B cell (primary cell): ENCODE data around the gene CCDC88C. TPM values are rescaled to one million over a fixed set of nuclear protein-coding genes. Genes with fewer than 3 reads are reported as not detected.

Experiments used
- ATAC-seq: fragments of 200-7000 bp; cut with Tn5 transposase; one replicate; pipeline ENCODE4 v1.10.0; 2021; ENCODE audit warnings: low read depth, mild to moderate bottlenecking, moderate number of reproducible peaks, moderate library complexity
- CTCF ChIA-PET: fragments of 350-600 bp; sonication (Branson Sonifier 250); formaldehyde crosslinking; loops from one replicate; lab custom pipeline; 2021; ENCODE audit warnings: antibody characterized with exemption, inconsistent platforms; lab: Charles Lee
- POLR2A ChIA-PET: fragments of 350-600 bp; sonication (Branson Sonifier 250); formaldehyde crosslinking; loops from one replicate; lab custom pipeline; 2021; ENCODE audit warnings: antibody characterized with exemption; lab: Charles Lee
- DNase-seq: peaks from one replicate; pipeline ENCODE4 v3.0.0; 2013
- H2AFZ ChIP-seq: 2 replicates; pipeline ENCODE4 v1.6.1; 2012; ENCODE audit warnings: mild to moderate bottlenecking, low read depth, low read length; ENCODE audit not compliant: insufficient read depth, poor library complexity, severe bottlenecking
- H3K27ac ChIP-seq, 2 donors: 1 replicate in 1 of 2; 2 replicates in 1 of 2; pipeline ENCODE4 v1.5.1; 2012 to 2013; ENCODE audit warnings: low read length in 2 of 2, mild to moderate bottlenecking in 2 of 2, moderate library complexity in 1 of 2
- H3K27me3 ChIP-seq, 4 experiments: fragments of 200-600 bp in 1 of 4; sonication (generic) in 1 of 4; replicated peaks in 1 of 4; 1 replicate in 2 of 4; 2 replicates in 2 of 4; pipeline versions ENCODE4 v1.6.1 to v1.7.0; 2013 to 2016; ENCODE audit warnings: low read length in 3 of 4, mild to moderate bottlenecking in 2 of 4, mixed read lengths in 1 of 4, moderate library complexity in 1 of 4; ENCODE audit not compliant: insufficient read depth in 4 of 4, control insufficient read depth in 3 of 4; ENCODE audit errors: control extremely low read depth in 1 of 4
- H3K36me3 ChIP-seq, 2 experiments: replicated peaks in 1 of 2; 1 replicate in 1 of 2; 2 replicates in 1 of 2; pipeline versions ENCODE4 v1.6.1 to v1.7.1; 2013; ENCODE audit warnings: low read length in 1 of 2; ENCODE audit not compliant: insufficient read depth in 2 of 2, control insufficient read depth in 1 of 2; ENCODE audit errors: control extremely low read depth in 1 of 2, extremely low read depth in 1 of 2
- H3K4me1 ChIP-seq, 2 donors: fragments of 200-600 bp in 1 of 2; sonication (generic) in 1 of 2; 1 replicate in 1 of 2; 2 replicates in 1 of 2; pipeline versions ENCODE4 v1.5.1 to v1.6.1; 2013 to 2017; ENCODE audit warnings: low read length in 2 of 2; ENCODE audit not compliant: control insufficient read depth in 2 of 2, insufficient read depth in 2 of 2
- H3K4me2 ChIP-seq: replicated peaks from 2 replicates; pipeline ENCODE3; 2012; ENCODE audit warnings: mild to moderate bottlenecking, low read depth, low read length; ENCODE audit not compliant: poor library complexity, severe bottlenecking
- H3K4me3 ChIP-seq, 5 experiments: fragments of 200-600 bp in 1 of 5; sonication (generic) in 1 of 5; 1 replicate in 3 of 5; 2 replicates in 2 of 5; pipeline versions ENCODE4 v1.5.1 to v1.7.0; 2011 to 2016; ENCODE audit warnings: low read length in 4 of 5, mild to moderate bottlenecking in 4 of 5, low read depth in 2 of 5, control low read depth in 1 of 5, moderate library complexity in 1 of 5; ENCODE audit not compliant: insufficient read depth in 1 of 5; ENCODE audit errors: control extremely low read depth in 1 of 5, extremely low read depth in 1 of 5
- H3K79me2 ChIP-seq: fragments of 200-600 bp; sonication (generic); one replicate; pipeline ENCODE4 v1.6.0; 2016; ENCODE audit warnings: low read length; ENCODE audit not compliant: control insufficient read depth, insufficient read depth
- H3K9ac ChIP-seq: fragments of 200-600 bp; sonication (generic); 2 replicates; pipeline ENCODE4 v1.6.1; 2017; ENCODE audit warnings: mild to moderate bottlenecking, low read length, moderate library complexity
- H3K9me3 ChIP-seq, 3 donors: one replicate each; pipeline versions ENCODE4 v1.6.1 to v1.7.1; 2013; ENCODE audit warnings: low read length in 2 of 3; ENCODE audit not compliant: control insufficient read depth in 2 of 3, insufficient read depth in 1 of 3; ENCODE audit errors: control extremely low read depth in 1 of 3
- H4K20me1 ChIP-seq: 2 replicates; pipeline ENCODE4 v1.6.0; 2012; ENCODE audit warnings: mild to moderate bottlenecking, low read length; ENCODE audit not compliant: insufficient read depth, control insufficient read depth, poor library complexity, severe bottlenecking
- H3K27ac Mint-ChIP-seq: one replicate; pipeline ENCODE4 v1.8.0; 2021; ENCODE audit warnings: mixed read lengths
- H3K27me3 Mint-ChIP-seq: one replicate; pipeline ENCODE4 v1.8.0; 2021; ENCODE audit warnings: mixed read lengths
- H3K4me1 Mint-ChIP-seq: one replicate; pipeline ENCODE4 v1.8.0; 2021; ENCODE audit warnings: mixed read lengths
- H3K4me3 Mint-ChIP-seq: one replicate; pipeline ENCODE4 v1.8.0; 2021; ENCODE audit warnings: mixed read lengths
- H3K9me3 Mint-ChIP-seq: one replicate; pipeline ENCODE4 v1.8.0; 2022; ENCODE audit warnings: mixed read lengths; ENCODE audit not compliant: insufficient read depth
- CTCF ChIP-seq: fragments of 200-600 bp; IDR thresholded peaks from one replicate; pipeline ENCODE4 v1.8.0; 2022; ENCODE audit warnings: antibody characterized with exemption, mild to moderate bottlenecking
- EZH2 ChIP-seq: IDR thresholded peaks from 2 replicates; pipeline ENCODE4 v1.6.1; 2012; ENCODE audit warnings: borderline replicate concordance, low read depth, mild to moderate bottlenecking, moderate library complexity, low read length; ENCODE audit not compliant: insufficient read depth, poor library complexity, severe bottlenecking
- WGBS: methylation state at CpG from one replicate; pipeline ENCODE4 v1.1.5; 2013; ENCODE audit warnings: missing lambda C conversion rate; ENCODE audit not compliant: insufficient coverage; 5-methylcytosine and 5-hydroxymethylcytosine counted together
- intact Hi-C: fragments of 100-400 bp; cut with micrococcal nuclease; formaldehyde crosslinking; loops from one replicate; pipeline ENCODE4 v1.10.0; 2022
- polyA plus RNA-seq: library from polyadenylated mRNA; depleted of rRNA; stranded (reverse); fragments of >200 nt; gene quantifications from 2 replicates; pipeline ENCODE4 v1.2.3, GENCODE V29; 2012
- total RNA-seq, 2 donors: library from RNA; stranded (reverse); fragments of 120-200 nt in 1 of 2; gene quantifications; 1 replicate in 1 of 2; 2 replicates in 1 of 2; pipeline versions ENCODE4 v1.2.3 to v1.2.4, GENCODE V29; 2013 to 2022

Gene CCDC88C
- total and polyA plus RNA-seq, 2 donors (not counting 1 experiment from before 2014, with no cell fraction given): 98.7 to 181 TPM

GRCh38 chr14:91396013-91396660, 21.5 kb downstream of the CCDC88C start:
- TF ChIP-seq EZH2 (no peak), CTCF (no peak)
- Histone ChIP-seq H3K9me3 (no peaks in the 10 kb centered on the region), H2AFZ (no peak overlapping the region), H3K27me3 (no peaks in the 10 kb centered on the region), H3K4me1 (peaks cover 90 to 95% of the 10 kb centered on the region in 2 donors), H3K27ac (peak overlapping the region in 1 of 2 donors; percentile 81), H4K20me1 (peaks cover 92% of the 10 kb centered on the region), H3K9ac (no peak overlapping the region), H3K79me2 (peaks cover 99% of the 10 kb centered on the region), H3K4me2 (peak overlapping the region; percentile 70), H3K36me3 (peaks cover 0 to 14% of the 10 kb centered on the region in 2 experiments), H3K4me3 (no peak overlapping the region)
- Mint-ChIP-seq H3K4me3 (peak overlapping the region; percentile 59), H3K9me3 (no peaks in the 10 kb centered on the region), H3K27ac (peak overlapping the region; percentile 86), H3K27me3 (no peaks in the 10 kb centered on the region), H3K4me1 (peaks cover 93% of the 10 kb centered on the region)
- CTCF ChIA-PET: interaction anchor here (0.8 to 1.2 kb wide), 5 partner anchors 23 to 223 kb away, joined by 3 read pairs; no protein-coding TSS in a partner anchor
- 72% methylated on average over 22 of the region's 23 CpGs for WGBS
- intact Hi-C loops: no loop called here
- POLR2A ChIA-PET: interaction anchor here (1.3 kb wide), 1 partner anchor 19 kb away, joined by 6 read pairs; no protein-coding TSS in a partner anchor
- no peak for DNase-seq
- ATAC-seq: no peak

GRCh38 chr14:91395466-91395865, 22.2 kb downstream of the CCDC88C start:
- Mint-ChIP-seq H3K4me3 (no peak overlapping the region), H3K27me3 (no peaks in the 10 kb centered on the region), H3K9me3 (no peaks in the 10 kb centered on the region), H3K4me1 (peaks cover 95% of the 10 kb centered on the region), H3K27ac (peak overlapping the region; percentile 82)
- ChIA-PET POLR2A (interaction anchor here (1.3 kb wide), 1 partner anchor 20 kb away, joined by 6 read pairs; no protein-coding TSS in a partner anchor), CTCF (interaction anchor here (0.8 to 1.2 kb wide), 3 partner anchors 23 to 222 kb away, joined by 3 read pairs; no protein-coding TSS in a partner anchor)
- Histone ChIP-seq H3K4me1 (peaks cover 93 to 99% of the 10 kb centered on the region in 2 donors), H3K27me3 (no peaks in the 10 kb centered on the region), H3K4me2 (peak overlapping the region; percentile 70), H4K20me1 (peaks cover 97% of the 10 kb centered on the region), H3K9me3 (no peaks in the 10 kb centered on the region), H3K4me3 (no peak overlapping the region), H3K9ac (no peak overlapping the region), H3K36me3 (peaks cover 0 to 18% of the 10 kb centered on the region in 2 experiments), H3K27ac (peak overlapping the region in 1 of 2 donors; percentile 81), H3K79me2 (peaks cover 100% of the 10 kb centered on the region), H2AFZ (no peak overlapping the region)
- no peak for DNase-seq
- TF ChIP-seq EZH2 (no peak), CTCF (no peak)
- intact Hi-C loops: no loop called here
- WGBS: 87% methylated on average over 5 of the region's 5 CpGs
- ATAC-seq: no peak
